Thyroid gland (tissue), 4 donors: ENCODE data around the gene RAD51C. TPM values are rescaled to one million over a fixed set of nuclear protein-coding genes. Genes with fewer than 3 reads are reported as not detected.
"Not testable (repeated sequence)": the region's sequence is repeated elsewhere in the genome, so short reads cannot be mapped to it uniquely, and the experiment has no call there.

ENCODE experiments used
- DNase-seq, 2 donors: peaks; one replicate each; pipeline ENCODE4 v3.0.0-alpha.2; 2019
- H3K27ac ChIP-seq, 3 donors: fragments of 200-600 bp; sonication (generic); 1 replicate in 2 of 3; 2 replicates in 1 of 3; pipeline ENCODE4 v1.5.1; 2016 to 2019; ENCODE audit warnings: mild to moderate bottlenecking in 1 of 3, moderate library complexity in 1 of 3
- H3K27me3 ChIP-seq: fragments of 200-600 bp; sonication (generic); one replicate; pipeline ENCODE4 v1.5.1; 2019
- H3K36me3 ChIP-seq, 2 donors: fragments of 200-600 bp; sonication (generic); one replicate each; pipeline ENCODE4 v1.5.1; 2016 to 2019
- H3K4me1 ChIP-seq, 2 donors: fragments of 200-600 bp; sonication (generic); one replicate each; pipeline ENCODE4 v1.5.1; 2017 to 2019
- H3K4me3 ChIP-seq, 3 donors: fragments of 200-600 bp; sonication (generic); replicated peaks in 1 of 3; 1 replicate in 2 of 3; 2 replicates in 1 of 3; pipeline ENCODE4 v1.5.1; 2016; ENCODE audit warnings: mild to moderate bottlenecking in 1 of 3
- H3K9me3 ChIP-seq: fragments of 200-600 bp; sonication (generic); one replicate; pipeline ENCODE4 v1.5.1; 2017
- POLR2A ChIP-seq, 2 donors: fragments of 450-650 bp; IDR thresholded peaks; one replicate each; pipeline ENCODE4 v1.6.1; 2017; ENCODE audit warnings: antibody characterized with exemption in 2 of 2, mild to moderate bottlenecking in 2 of 2, moderate library complexity in 1 of 2
- WGBS, 2 donors: methylation state at CpG; one replicate each; pipeline ENCODE4 v1.1.5; 2017; 5-methylcytosine and 5-hydroxymethylcytosine counted together
- intact Hi-C: fragments of 100-400 bp; cut with DNase I; formaldehyde crosslinking; loops from one replicate; pipeline ENCODE4 v1.15.1; 2023
- total RNA-seq, 4 donors: library from RNA; depleted of rRNA; stranded (reverse); fragments of >200 nt; gene quantifications; one replicate each; pipeline ENCODE4 v1.2.3, GENCODE V29; 2016
- TF ChIP-seq, protein P1 (sequence below), 6 experiments: fragments of 200-600 bp in 3 of 6; fragments of 450-650 bp in 3 of 6; sonication (generic) in 3 of 6; IDR thresholded peaks; one replicate each; pipeline ENCODE4 v1.5.1; 2016 to 2019; ENCODE audit warnings: antibody characterized with exemption in 6 of 6, mild to moderate bottlenecking in 2 of 6, inconsistent platforms in 1 of 6, moderate library complexity in 1 of 6

The RAD51C gene
- total RNA-seq, 4 donors from 2014 or later = 8.8 to 20.4 (median 12.4) TPM

GRCh38 chr17:58679263-58680037 is 13.0 kb upstream of the RAD51C start:
- TF ChIP-seq, protein P1, sequence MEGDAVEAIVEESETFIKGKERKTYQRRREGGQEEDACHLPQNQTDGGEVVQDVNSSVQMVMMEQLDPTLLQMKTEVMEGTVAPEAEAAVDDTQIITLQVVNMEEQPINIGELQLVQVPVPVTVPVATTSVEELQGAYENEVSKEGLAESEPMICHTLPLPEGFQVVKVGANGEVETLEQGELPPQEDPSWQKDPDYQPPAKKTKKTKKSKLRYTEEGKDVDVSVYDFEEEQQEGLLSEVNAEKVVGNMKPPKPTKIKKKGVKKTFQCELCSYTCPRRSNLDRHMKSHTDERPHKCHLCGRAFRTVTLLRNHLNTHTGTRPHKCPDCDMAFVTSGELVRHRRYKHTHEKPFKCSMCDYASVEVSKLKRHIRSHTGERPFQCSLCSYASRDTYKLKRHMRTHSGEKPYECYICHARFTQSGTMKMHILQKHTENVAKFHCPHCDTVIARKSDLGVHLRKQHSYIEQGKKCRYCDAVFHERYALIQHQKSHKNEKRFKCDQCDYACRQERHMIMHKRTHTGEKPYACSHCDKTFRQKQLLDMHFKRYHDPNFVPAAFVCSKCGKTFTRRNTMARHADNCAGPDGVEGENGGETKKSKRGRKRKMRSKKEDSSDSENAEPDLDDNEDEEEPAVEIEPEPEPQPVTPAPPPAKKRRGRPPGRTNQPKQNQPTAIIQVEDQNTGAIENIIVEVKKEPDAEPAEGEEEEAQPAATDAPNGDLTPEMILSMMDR (IDR thresholded peaks at IDR 0.05) = no peak
- intact Hi-C loops = no loop called here
- 66 to 76% methylated on average over 12 of the region's 12 CpGs for WGBS, 2 donors
- Histone ChIP-seq H3K27ac (no peak overlapping the region), H3K27me3 (no peaks in the 10 kb centered on the region), H3K4me1 (no peaks in the 10 kb centered on the region), H3K36me3 (no peaks in the 10 kb centered on the region), H3K9me3 (no peaks in the 10 kb centered on the region), H3K4me3 (no peak overlapping the region)
- no peak for DNase-seq

GRCh38 chr17:58680038-58680369 is 12.4 kb upstream of the RAD51C start:
- WGBS, 2 donors = 81 to 89% methylated on average over 6 of the region's 6 CpGs
- Histone ChIP-seq H3K9me3 (no peaks in the 10 kb centered on the region), H3K4me3 (no peak overlapping the region), H3K4me1 (no peaks in the 10 kb centered on the region), H3K36me3 (no peaks in the 10 kb centered on the region), H3K27me3 (no peaks in the 10 kb centered on the region), H3K27ac (no peak overlapping the region)
- DNase-seq = no peak
- intact Hi-C loops = no loop called here
- TF ChIP-seq, protein P1 (IDR thresholded peaks at IDR 0.05) = no peak
- TF ChIP-seq POLR2A (IDR thresholded peaks at IDR 0.05) = no peak

GRCh38 chr17:58684003-58684402 is 8.4 kb upstream of the RAD51C start:
- intact Hi-C loops = no loop called here
- Histone ChIP-seq H3K9me3 (no peaks in the 10 kb centered on the region), H3K27me3 (no peaks in the 10 kb centered on the region), H3K4me1 (no peaks in the 10 kb centered on the region), H3K4me3 (no peak overlapping the region), H3K27ac (no peak overlapping the region), H3K36me3 (no peaks in the 10 kb centered on the region)
- WGBS, 2 donors = 82 to 87% methylated on average over 10 of the region's 10 CpGs
- DNase-seq = no peak
- TF ChIP-seq POLR2A (IDR thresholded peaks at IDR 0.05) = no peak
- TF ChIP-seq, protein P1 (IDR thresholded peaks at IDR 0.05) = no peak

- intact Hi-C loops, H3K27ac ChIP-seq, H3K4me3 ChIP-seq, H3K27me3 ChIP-seq, DNase-seq, H3K36me3 ChIP-seq, H3K4me1 ChIP-seq, H3K9me3 ChIP-seq: not testable (repeated sequence)
- 92 to 94% methylated on average over 6 of the region's 6 CpGs for WGBS, 2 donors
Observed at GRCh38 chr17:58684462-58684861, 7.9 kb upstream of the RAD51C start.

DNA sequence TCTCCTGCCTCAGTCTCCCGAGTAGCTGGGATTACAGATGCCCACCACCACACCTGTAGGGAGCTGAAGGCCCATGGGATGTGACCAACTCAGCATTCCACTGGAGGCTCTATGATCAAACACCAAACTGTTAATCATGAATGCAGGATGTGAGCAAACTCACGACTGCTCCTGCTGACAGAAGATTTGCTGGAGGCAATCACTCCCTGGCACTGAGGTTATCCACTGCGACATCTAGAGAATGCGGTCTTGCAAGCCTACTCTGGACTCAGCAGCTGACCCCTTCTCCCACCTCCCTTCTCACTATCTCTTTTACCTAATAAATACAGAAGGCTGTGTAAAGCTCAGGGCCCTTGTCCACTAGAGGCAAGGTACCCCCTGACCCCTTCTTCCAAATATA is 5.4 kb upstream of the RAD51C start:
- Histone ChIP-seq H3K36me3 (no peaks in the 10 kb centered on the region), H3K27me3 (no peaks in the 10 kb centered on the region), H3K9me3 (no peaks in the 10 kb centered on the region), H3K4me3 (no peak overlapping the region), H3K27ac (no peak overlapping the region), H3K4me1 (no peaks in the 10 kb centered on the region)
- 64 to 68% methylated on average over 4 of the region's 4 CpGs for WGBS, 2 donors
- intact Hi-C loops = no loop called here
- TF ChIP-seq, protein P1 (IDR thresholded peaks at IDR 0.05) = no peak
- no peak for TF ChIP-seq POLR2A (IDR thresholded peaks at IDR 0.05)
- DNase-seq = no peak
